ENCODE results near the gene SLC10A4.

The SLC10A4 gene

DNA sequence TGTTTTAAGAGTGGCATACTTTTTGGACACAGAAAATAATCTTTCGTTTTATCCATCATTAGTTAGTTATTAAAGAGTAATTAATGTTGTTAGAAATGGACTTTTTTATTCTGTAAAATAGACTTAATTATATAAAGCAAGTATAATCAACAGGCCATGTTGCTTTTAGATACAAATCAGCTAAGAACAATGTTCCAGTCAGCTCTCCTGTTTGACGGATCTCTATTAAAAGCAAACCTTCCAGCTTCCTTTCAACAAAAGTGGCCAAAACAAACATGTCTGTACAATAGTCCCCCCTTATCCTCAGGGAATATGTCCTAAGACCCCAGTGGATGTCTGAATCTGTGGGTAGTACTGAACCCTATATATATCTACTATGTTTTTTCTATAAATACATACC lies 4.9 kb upstream of the SLC10A4 start:
- H3K4me3 ChIP-seq (ENCODE audit: insufficient read depth, low read length, poor library complexity, severe bottlenecking), result no peak overlapping the region
- H3K79me2 ChIP-seq (ENCODE audit: insufficient read depth, low read length), result no peaks in the 10 kb centered on the region
- no peaks in the 10 kb centered on the region for H4K20me1 ChIP-seq (ENCODE audit: low read depth, low read length)
- no peak overlapping the region for H3K9ac ChIP-seq (ENCODE audit: low read length)
- H3K27me3 ChIP-seq (ENCODE audit: low read length), result no peaks in the 10 kb centered on the region
- no peaks in the 10 kb centered on the region for H3K9me2 ChIP-seq (replicated peaks; ENCODE audit: insufficient read depth, low read length)
- no peak for TF ChIP-seq EZH2phosphoT487 (conservative IDR thresholded peaks at IDR 0.05; ENCODE audit: low read length)
- H3K27ac ChIP-seq (ENCODE audit: low read depth, low read length), result no peak overlapping the region
- H3K4me2 ChIP-seq (ENCODE audit: low read depth, low read length, poor library complexity, severe bottlenecking), result no peak overlapping the region
- H3K9me3 ChIP-seq (ENCODE audit: insufficient read depth, low read length), result no peaks in the 10 kb centered on the region
- H3K36me3 ChIP-seq (ENCODE audit: low read length), result no peaks in the 10 kb centered on the region
- H2AFZ ChIP-seq (ENCODE audit: low read depth, low read length, severe bottlenecking), result no peak overlapping the region
- H3F3A ChIP-seq (ENCODE audit: insufficient read depth), result no peaks in the 10 kb centered on the region

DNA sequence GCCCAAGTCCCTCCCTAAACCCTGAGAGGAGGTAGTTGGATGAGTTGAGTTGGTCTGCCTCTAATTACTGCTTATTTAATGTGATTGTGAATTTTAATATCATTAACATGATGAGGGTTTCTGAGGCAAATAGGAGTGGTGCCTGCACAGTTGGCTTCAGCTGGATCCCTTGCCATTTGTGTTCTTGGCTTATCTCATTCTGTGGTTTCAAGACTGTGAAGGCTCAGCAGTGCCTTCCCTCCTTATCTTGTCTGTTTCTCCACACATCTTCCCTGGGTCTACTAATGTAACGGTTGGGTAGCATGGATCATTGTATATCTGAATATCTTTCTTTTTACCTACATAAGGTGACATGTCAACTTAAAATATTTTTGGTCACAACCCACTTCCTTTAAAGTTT lies 1.6 kb upstream of the SLC10A4 start:
- Histone ChIP-seq H4K20me1 (ENCODE audit: low read depth, low read length) (no peaks in the 10 kb centered on the region), H3K9me3 (ENCODE audit: insufficient read depth, low read length) (no peaks in the 10 kb centered on the region), H3K9me2 (replicated peaks; ENCODE audit: insufficient read depth, low read length) (no peaks in the 10 kb centered on the region), H3K9ac (ENCODE audit: low read length) (no peak overlapping the region), H3K27ac (ENCODE audit: low read depth, low read length) (no peak overlapping the region), H3F3A (ENCODE audit: insufficient read depth) (no peaks in the 10 kb centered on the region), H3K4me2 (ENCODE audit: low read depth, low read length, poor library complexity, severe bottlenecking) (no peak overlapping the region), H3K27me3 (ENCODE audit: low read length) (no peaks in the 10 kb centered on the region), H3K4me3 (ENCODE audit: insufficient read depth, low read length, poor library complexity, severe bottlenecking) (no peak overlapping the region), H3K79me2 (ENCODE audit: insufficient read depth, low read length) (no peaks in the 10 kb centered on the region), H2AFZ (ENCODE audit: low read depth, low read length, severe bottlenecking) (no peak overlapping the region), H3K36me3 (ENCODE audit: low read length) (no peaks in the 10 kb centered on the region)
- TF ChIP-seq, protein P1, sequence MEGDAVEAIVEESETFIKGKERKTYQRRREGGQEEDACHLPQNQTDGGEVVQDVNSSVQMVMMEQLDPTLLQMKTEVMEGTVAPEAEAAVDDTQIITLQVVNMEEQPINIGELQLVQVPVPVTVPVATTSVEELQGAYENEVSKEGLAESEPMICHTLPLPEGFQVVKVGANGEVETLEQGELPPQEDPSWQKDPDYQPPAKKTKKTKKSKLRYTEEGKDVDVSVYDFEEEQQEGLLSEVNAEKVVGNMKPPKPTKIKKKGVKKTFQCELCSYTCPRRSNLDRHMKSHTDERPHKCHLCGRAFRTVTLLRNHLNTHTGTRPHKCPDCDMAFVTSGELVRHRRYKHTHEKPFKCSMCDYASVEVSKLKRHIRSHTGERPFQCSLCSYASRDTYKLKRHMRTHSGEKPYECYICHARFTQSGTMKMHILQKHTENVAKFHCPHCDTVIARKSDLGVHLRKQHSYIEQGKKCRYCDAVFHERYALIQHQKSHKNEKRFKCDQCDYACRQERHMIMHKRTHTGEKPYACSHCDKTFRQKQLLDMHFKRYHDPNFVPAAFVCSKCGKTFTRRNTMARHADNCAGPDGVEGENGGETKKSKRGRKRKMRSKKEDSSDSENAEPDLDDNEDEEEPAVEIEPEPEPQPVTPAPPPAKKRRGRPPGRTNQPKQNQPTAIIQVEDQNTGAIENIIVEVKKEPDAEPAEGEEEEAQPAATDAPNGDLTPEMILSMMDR (IDR thresholded peaks at IDR 0.05; ENCODE audit: insufficient read depth, low read length, poor library complexity, severe bottlenecking), result no peak
- no peak for TF ChIP-seq EZH2phosphoT487 (conservative IDR thresholded peaks at IDR 0.05; ENCODE audit: low read length)

GRCh38 chr4:48483777-48484493 lies 792 bp downstream of the SLC10A4 start:
- H3K9me3 ChIP-seq (ENCODE audit: insufficient read depth, low read length), result no peaks in the 10 kb centered on the region
- no peaks in the 10 kb centered on the region for H3K36me3 ChIP-seq (ENCODE audit: low read length)
- no peak overlapping the region for H2AFZ ChIP-seq (ENCODE audit: low read depth, low read length, severe bottlenecking)
- no peaks in the 10 kb centered on the region for H4K20me1 ChIP-seq (ENCODE audit: low read depth, low read length)
- no peaks in the 10 kb centered on the region for H3K27me3 ChIP-seq (ENCODE audit: low read length)
- no peak overlapping the region for H3K4me3 ChIP-seq (ENCODE audit: insufficient read depth, low read length, poor library complexity, severe bottlenecking)
- H3K9me2 ChIP-seq (replicated peaks; ENCODE audit: insufficient read depth, low read length), result no peaks in the 10 kb centered on the region
- no peaks in the 10 kb centered on the region for H3K79me2 ChIP-seq (ENCODE audit: insufficient read depth, low read length)
- no peak overlapping the region for H3K27ac ChIP-seq (ENCODE audit: low read depth, low read length)
- TF ChIP-seq, protein P1 (IDR thresholded peaks at IDR 0.05; ENCODE audit: insufficient read depth, low read length, poor library complexity, severe bottlenecking), result no peak
- H3F3A ChIP-seq (ENCODE audit: insufficient read depth), result no peaks in the 10 kb centered on the region
- no peak overlapping the region for H3K9ac ChIP-seq (ENCODE audit: low read length)
- H3K4me2 ChIP-seq (ENCODE audit: low read depth, low read length, poor library complexity, severe bottlenecking), result no peak overlapping the region

DNA sequence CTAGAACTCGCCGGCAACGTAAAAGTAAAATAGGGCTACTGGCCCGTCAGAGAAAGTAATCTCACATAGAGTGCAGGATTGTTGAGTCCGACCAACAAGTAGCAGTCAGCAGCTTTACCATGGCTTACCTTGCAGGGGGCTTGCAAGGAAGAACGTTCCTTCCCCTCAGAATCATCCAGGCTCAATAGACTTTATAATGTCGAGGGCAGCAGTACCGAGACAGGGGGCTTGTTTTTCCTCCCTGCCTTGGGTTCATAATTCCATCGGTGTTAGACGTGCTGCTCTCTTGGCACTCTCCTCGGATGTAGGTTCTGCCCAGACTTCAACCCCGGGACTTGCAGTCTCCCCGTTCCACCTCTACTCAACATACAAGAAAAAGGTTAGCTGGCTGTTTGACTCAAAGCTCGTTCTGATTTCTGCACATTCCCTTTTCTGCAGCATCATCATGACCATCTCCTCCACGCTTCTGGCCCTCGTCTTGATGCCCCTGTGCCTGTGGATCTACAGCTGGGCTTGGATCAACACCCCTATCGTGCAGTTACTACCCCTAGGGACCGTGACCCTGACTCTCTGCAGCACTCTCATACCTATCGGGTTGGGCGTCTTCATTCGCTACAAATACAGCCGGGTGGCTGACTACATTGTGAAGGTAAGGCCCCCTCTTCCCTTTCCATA lies 1.5 kb downstream of the SLC10A4 start:
- Histone ChIP-seq H2AFZ (ENCODE audit: low read depth, low read length, severe bottlenecking) (no peak overlapping the region), H3K4me2 (ENCODE audit: low read depth, low read length, poor library complexity, severe bottlenecking) (no peak overlapping the region), H3K9me3 (ENCODE audit: insufficient read depth, low read length) (no peaks in the 10 kb centered on the region), H3K36me3 (ENCODE audit: low read length) (no peaks in the 10 kb centered on the region), H3K27me3 (ENCODE audit: low read length) (no peaks in the 10 kb centered on the region), H4K20me1 (ENCODE audit: low read depth, low read length) (no peaks in the 10 kb centered on the region), H3F3A (ENCODE audit: insufficient read depth) (no peaks in the 10 kb centered on the region), H3K4me3 (ENCODE audit: insufficient read depth, low read length, poor library complexity, severe bottlenecking) (no peak overlapping the region), H3K9me2 (replicated peaks; ENCODE audit: insufficient read depth, low read length) (no peaks in the 10 kb centered on the region), H3K27ac (ENCODE audit: low read depth, low read length) (no peak overlapping the region), H3K9ac (ENCODE audit: low read length) (no peak overlapping the region), H3K79me2 (ENCODE audit: insufficient read depth, low read length) (no peaks in the 10 kb centered on the region)
- TF ChIP-seq EZH2phosphoT487 (conservative IDR thresholded peaks at IDR 0.05; ENCODE audit: low read length), result no peak
- TF ChIP-seq, protein P1 (IDR thresholded peaks at IDR 0.05; ENCODE audit: insufficient read depth, low read length, poor library complexity, severe bottlenecking), result no peak

Data from SU-DHL-6 (cell line).